Esophagus muscularis mucosa (tissue), 4 donors: ENCODE data around the gene PLA2G4D. TPM values are rescaled to one million over a fixed set of nuclear protein-coding genes. Genes with fewer than 3 reads are reported as not detected.

Experiments
- DNase-seq: peaks from one replicate; pipeline ENCODE4 v3.0.0-alpha.2; 2017; ENCODE audit errors: extremely low spot score
- H3K27ac ChIP-seq, 4 donors: fragments of 200-600 bp; sonication (generic); replicated peaks in 1 of 4; 1 replicate in 3 of 4; 2 replicates in 1 of 4; pipeline ENCODE4 v1.5.1; 2016 to 2019; ENCODE audit warnings: mild to moderate bottlenecking in 1 of 4
- H3K27me3 ChIP-seq, 4 donors: fragments of 200-600 bp; sonication (generic); one replicate each; pipeline versions ENCODE4 v1.5.1 to v1.6.0; 2016 to 2019
- H3K36me3 ChIP-seq, 4 donors: fragments of 200-600 bp; sonication (generic); one replicate each; pipeline ENCODE4 v1.5.1; 2016 to 2019
- H3K4me1 ChIP-seq, 4 donors: fragments of 200-600 bp; sonication (generic); one replicate each; pipeline ENCODE4 v1.5.1; 2016 to 2019
- H3K4me3 ChIP-seq, 4 donors: fragments of 200-600 bp; sonication (generic); 1 replicate in 2 of 4; 2 replicates in 2 of 4; pipeline ENCODE4 v1.5.1; 2016 to 2019; ENCODE audit warnings: mild to moderate bottlenecking in 4 of 4, moderate library complexity in 1 of 4
- H3K9me3 ChIP-seq, 4 donors: fragments of 200-600 bp; sonication (generic); 1 replicate in 3 of 4; 2 replicates in 1 of 4; pipeline ENCODE4 v1.5.1; 2016 to 2019
- EP300 ChIP-seq: sonication (generic); formaldehyde crosslinking; IDR thresholded peaks from one replicate; pipeline ENCODE4 v1.6.1; 2017; ENCODE audit warnings: antibody characterized with exemption
- POLR2A ChIP-seq: fragments of 450-650 bp; IDR thresholded peaks from one replicate; pipeline ENCODE4 v1.6.1; 2017; ENCODE audit warnings: antibody characterized with exemption, moderate library complexity, mild to moderate bottlenecking, low read depth
- POLR2AphosphoS5 ChIP-seq, 2 donors: sonication (generic); formaldehyde crosslinking; IDR thresholded peaks; one replicate each; pipeline ENCODE4 v1.6.1; 2017; ENCODE audit warnings: antibody characterized with exemption in 2 of 2
- WGBS: methylation state at CpG from one replicate; pipeline ENCODE4 v1.1.5; 2018; 5-methylcytosine and 5-hydroxymethylcytosine counted together
- intact Hi-C: fragments of 100-400 bp; cut with DNase I; formaldehyde crosslinking; loops from one replicate; pipeline ENCODE4 v1.15.1; 2023
- total RNA-seq, 4 donors: library from RNA; depleted of rRNA; stranded (reverse); fragments of >200 nt; gene quantifications; one replicate each; pipeline versions ENCODE4 v1.1.0 to v1.2.1, GENCODE V29; 2016
- TF ChIP-seq, protein P1 (sequence below), 3 experiments: fragments of 200-600 bp in 2 of 3; fragments of 450-650 bp in 1 of 3; sonication (generic) in 2 of 3; IDR thresholded peaks; one replicate each; pipeline ENCODE4 v1.5.1; 2017 to 2019; ENCODE audit warnings: antibody characterized with exemption in 3 of 3, mild to moderate bottlenecking in 2 of 3, moderate library complexity in 1 of 3

Gene PLA2G4D
- total RNA-seq, 4 donors from 2014 or later = not detected

DNA sequence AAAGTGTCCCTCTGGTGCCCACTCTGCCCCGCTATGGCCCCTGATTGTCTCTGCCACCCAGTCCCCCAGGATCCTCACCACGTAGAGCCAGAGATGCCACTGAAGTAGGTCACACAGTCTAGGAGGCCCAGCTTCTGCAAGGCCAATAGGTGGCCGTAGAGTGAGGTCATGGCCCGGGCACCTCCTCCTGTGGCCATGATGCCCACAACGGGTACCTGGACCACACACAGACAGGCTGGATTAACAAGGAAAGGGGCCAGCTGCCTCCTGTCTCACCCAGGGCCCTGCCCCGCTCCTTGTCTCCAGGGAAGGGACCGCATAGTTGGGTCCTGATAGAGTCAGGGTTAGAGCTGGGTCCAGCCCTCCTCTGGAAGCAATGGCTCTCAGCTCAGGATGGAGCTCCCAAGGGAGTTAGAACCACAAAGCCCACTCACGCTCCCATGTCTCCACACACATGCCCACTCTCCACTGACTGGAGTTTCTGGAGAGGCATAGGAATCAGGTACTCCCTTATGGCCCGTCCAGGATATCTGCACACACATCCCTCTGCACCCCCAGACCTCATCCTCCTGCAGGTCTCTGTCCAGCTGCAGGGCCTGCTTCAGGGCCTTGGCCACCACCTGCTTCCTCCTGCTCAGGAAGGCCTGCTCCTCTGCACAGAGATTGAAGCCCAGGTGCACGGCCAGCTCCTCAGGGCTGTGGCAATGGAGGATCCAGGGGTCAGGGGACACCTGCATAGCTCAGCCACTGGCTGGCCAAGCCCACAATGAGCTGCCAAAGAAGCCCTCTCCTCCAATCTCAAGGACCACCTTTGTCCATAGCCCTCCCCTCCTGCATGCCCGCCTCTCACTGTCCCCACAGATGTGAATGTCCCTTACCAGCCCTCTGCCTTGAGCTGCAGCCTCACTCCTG is 13.2 kb downstream of the PLA2G4D start:
- no peaks in the 10 kb centered on the region for H3K9me3 ChIP-seq
- H3K4me1 ChIP-seq = peaks cover 0 to 8% (median 6%) of the 10 kb centered on the region in 4 donors
- H3K4me3 ChIP-seq = no peak overlapping the region
- peaks cover 0 to 49% (median 0%) of the 10 kb centered on the region in 4 donors for H3K27me3 ChIP-seq
- 76% methylated on average over 8 of the region's 11 CpGs for WGBS
- H3K36me3 ChIP-seq = no peaks in the 10 kb centered on the region
- TF ChIP-seq EP300 (no peak), POLR2AphosphoS5 (IDR thresholded peaks at IDR 0.05) (no peak), POLR2A (no peak)
- TF ChIP-seq, protein P1, sequence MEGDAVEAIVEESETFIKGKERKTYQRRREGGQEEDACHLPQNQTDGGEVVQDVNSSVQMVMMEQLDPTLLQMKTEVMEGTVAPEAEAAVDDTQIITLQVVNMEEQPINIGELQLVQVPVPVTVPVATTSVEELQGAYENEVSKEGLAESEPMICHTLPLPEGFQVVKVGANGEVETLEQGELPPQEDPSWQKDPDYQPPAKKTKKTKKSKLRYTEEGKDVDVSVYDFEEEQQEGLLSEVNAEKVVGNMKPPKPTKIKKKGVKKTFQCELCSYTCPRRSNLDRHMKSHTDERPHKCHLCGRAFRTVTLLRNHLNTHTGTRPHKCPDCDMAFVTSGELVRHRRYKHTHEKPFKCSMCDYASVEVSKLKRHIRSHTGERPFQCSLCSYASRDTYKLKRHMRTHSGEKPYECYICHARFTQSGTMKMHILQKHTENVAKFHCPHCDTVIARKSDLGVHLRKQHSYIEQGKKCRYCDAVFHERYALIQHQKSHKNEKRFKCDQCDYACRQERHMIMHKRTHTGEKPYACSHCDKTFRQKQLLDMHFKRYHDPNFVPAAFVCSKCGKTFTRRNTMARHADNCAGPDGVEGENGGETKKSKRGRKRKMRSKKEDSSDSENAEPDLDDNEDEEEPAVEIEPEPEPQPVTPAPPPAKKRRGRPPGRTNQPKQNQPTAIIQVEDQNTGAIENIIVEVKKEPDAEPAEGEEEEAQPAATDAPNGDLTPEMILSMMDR (IDR thresholded peaks at IDR 0.05) = no peak
- DNase-seq = no peak
- H3K27ac ChIP-seq = no peak overlapping the region
- intact Hi-C loops = loop anchor here (10.0 kb wide), 1 partner anchor 64 kb away; no protein-coding TSS in a partner anchor

DNA sequence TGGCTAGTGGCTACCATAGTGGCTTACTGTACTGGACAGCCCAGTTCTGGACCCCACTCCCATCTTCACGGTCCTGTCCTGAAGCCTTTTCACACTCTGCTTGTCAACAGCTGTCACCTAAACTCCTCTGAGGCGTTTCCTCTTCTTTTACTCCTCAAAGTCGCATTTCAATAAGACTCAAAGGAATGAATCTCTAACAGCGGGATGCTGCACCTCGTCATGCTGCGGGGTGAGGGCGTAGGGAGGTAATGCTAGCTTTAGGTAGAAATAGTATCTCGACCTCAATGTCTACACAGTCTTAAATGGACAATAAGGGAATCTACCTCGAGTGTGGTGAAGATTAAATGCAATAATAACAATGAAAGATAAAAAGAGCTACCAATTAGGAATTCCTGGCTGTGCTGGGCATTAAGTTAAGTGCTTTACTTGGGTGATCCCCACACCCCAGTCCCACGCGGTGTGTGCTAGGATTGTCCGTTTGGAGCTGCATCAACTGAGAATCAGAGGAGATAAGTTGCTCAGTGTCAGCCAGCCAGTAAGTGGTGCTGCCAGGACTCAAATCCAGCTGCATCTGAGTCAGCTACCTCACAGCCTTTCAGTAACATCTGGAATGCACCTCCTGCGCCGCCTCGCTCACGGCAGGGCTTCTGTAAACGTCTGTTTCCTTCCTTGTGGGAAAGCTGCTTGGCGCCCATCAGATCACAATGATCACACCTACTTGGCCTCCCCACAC is 14.0 kb downstream of the PLA2G4D start:
- WGBS = 40% methylated on average over 18 of the region's 18 CpGs
- DNase-seq = no peak
- intact Hi-C loops = loop anchor here (10.0 kb wide), 1 partner anchor 64 kb away; no protein-coding TSS in a partner anchor

DNA sequence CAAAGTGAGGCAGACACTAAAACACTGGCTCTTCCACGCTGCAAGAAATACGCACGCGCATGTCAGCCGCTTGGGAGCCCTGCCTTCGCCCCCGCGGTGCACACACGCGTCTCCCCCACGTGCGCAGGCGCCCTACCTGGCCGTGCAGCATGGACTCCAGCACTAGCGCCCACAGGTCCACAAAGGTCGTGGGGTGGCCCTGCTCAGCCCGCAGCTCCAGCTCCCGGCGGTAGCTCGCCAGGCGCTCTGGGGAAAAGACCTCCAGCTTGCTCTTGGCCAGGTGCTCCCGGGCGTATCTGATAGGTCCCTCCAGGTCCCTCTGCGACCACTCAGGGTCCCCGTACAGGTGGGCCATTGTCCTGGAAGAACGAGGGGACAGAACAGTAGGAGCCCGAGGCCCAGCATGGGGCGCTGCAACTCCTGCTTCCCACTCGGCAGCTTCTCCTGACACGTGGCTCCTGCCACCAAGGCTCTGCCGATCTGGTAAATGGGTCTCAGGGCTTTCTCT is 14.9 kb downstream of the PLA2G4D start:
- intact Hi-C loops = no loop called here
- Histone ChIP-seq H3K36me3 (no peaks in the 10 kb centered on the region), H3K27me3 (peaks cover 0 to 38% (median 0%) of the 10 kb centered on the region in 4 donors), H3K27ac (no peak overlapping the region), H3K4me1 (peaks cover 0 to 5% (median 4%) of the 10 kb centered on the region in 4 donors), H3K4me3 (no peak overlapping the region), H3K9me3 (no peaks in the 10 kb centered on the region)
- TF ChIP-seq, protein P1 (IDR thresholded peaks at IDR 0.05) = no peak
- TF ChIP-seq EP300 = no peak
- no peak for TF ChIP-seq POLR2AphosphoS5 (IDR thresholded peaks at IDR 0.05)
- TF ChIP-seq POLR2A = no peak
- no peak for DNase-seq
- WGBS = 81% methylated on average over 19 of the region's 31 CpGs

More for the DNA sequence above, 14.0 kb downstream of the PLA2G4D start:
- no peak for TF ChIP-seq POLR2AphosphoS5 (IDR thresholded peaks at IDR 0.05)
- TF ChIP-seq EP300 = no peak
- TF ChIP-seq, protein P1 (IDR thresholded peaks at IDR 0.05) = no peak
- TF ChIP-seq POLR2A = no peak
- H3K4me3 ChIP-seq = no peak overlapping the region
- H3K4me1 ChIP-seq = peaks cover 0 to 8% (median 6%) of the 10 kb centered on the region in 4 donors
- H3K27ac ChIP-seq = no peak overlapping the region
- H3K27me3 ChIP-seq = peaks cover 0 to 47% (median 0%) of the 10 kb centered on the region in 4 donors
- H3K9me3 ChIP-seq = no peaks in the 10 kb centered on the region
- H3K36me3 ChIP-seq = no peaks in the 10 kb centered on the region

DNA sequence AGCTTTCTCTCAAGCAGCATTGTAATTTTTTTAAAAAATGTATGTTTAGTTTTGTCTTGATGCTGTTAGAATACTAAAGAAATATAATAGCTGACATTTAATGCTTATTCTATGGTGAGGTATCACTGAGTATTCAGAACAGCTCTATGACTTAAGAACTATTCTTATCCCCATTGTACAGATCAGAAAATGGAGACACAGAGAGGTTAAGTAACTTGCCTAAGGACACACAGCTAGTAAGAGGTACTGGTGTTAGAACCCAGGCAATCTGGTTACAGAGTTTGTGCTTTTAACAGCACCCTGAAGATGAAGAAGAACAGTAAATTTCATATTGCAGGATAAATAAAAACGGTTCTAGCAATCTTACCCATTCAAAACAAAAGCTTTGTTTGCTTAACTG is 15.5 kb downstream of the PLA2G4D start:
- no peak for TF ChIP-seq EP300
- TF ChIP-seq POLR2A = no peak
- no peak for TF ChIP-seq POLR2AphosphoS5 (IDR thresholded peaks at IDR 0.05)
- Histone ChIP-seq H3K27me3 (peaks cover 0 to 33% (median 0%) of the 10 kb centered on the region in 4 donors), H3K27ac (no peak overlapping the region), H3K4me3 (no peak overlapping the region), H3K9me3 (no peaks in the 10 kb centered on the region), H3K4me1 (no peaks in the 10 kb centered on the region), H3K36me3 (no peaks in the 10 kb centered on the region)
- intact Hi-C loops = no loop called here
- 87% methylated on average over 1 of the region's 1 CpG for WGBS
- no peak for DNase-seq

DNA sequence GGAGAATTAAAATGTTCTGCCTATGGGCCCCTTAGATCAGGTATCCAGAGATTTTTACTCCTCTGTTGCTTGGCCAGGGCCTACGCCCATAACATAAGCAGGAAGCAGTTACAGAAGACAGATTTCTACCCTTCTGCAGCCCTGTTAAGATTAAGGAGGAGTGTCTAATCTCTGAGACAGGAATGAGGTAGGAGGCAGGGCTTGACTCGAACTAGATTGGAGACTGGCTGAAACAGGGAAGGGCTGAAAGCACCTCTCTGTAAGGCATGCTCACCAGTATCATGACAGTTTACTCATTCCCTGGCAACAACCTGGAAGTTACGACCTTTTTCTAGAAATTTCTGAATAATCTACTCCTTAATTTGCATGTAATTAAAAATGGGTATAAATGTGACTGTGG is 16.7 kb downstream of the PLA2G4D start:
- H3K4me1 ChIP-seq = no peaks in the 10 kb centered on the region
- H3K27ac ChIP-seq = no peak overlapping the region
- DNase-seq = no peak
- peaks cover 0 to 21% (median 0%) of the 10 kb centered on the region in 4 donors for H3K27me3 ChIP-seq
- H3K9me3 ChIP-seq = no peaks in the 10 kb centered on the region
- H3K4me3 ChIP-seq = no peak overlapping the region
- WGBS = 71% methylated on average over 3 of the region's 3 CpGs
- H3K36me3 ChIP-seq = no peaks in the 10 kb centered on the region
- TF ChIP-seq POLR2A = no peak
- TF ChIP-seq, protein P1 (IDR thresholded peaks at IDR 0.05) = no peak
- TF ChIP-seq EP300 = no peak
- no peak for TF ChIP-seq POLR2AphosphoS5 (IDR thresholded peaks at IDR 0.05)
- intact Hi-C loops = no loop called here
